Transverse colon (tissue), 4 donors: ENCODE results near the gene P4HA3. TPM values are rescaled to one million over a fixed set of nuclear protein-coding genes. Genes with fewer than 3 reads are reported as not detected.

Source experiments
- DNase-seq: peaks from one replicate; pipeline ENCODE4 v3.0.0-alpha.2; 2019
- H3K27ac ChIP-seq, 4 donors: fragments of 200-600 bp; sonication (generic); 2 replicates each; pipeline ENCODE4 v1.5.1; 2016 to 2018; ENCODE audit warnings: inconsistent platforms in 4 of 4
- H3K27me3 ChIP-seq: fragments of 200-600 bp; sonication (generic); 2 replicates; pipeline ENCODE4 v1.5.1; 2017; ENCODE audit warnings: inconsistent platforms
- H3K36me3 ChIP-seq, 4 donors: fragments of 200-600 bp; sonication (generic); 2 replicates each; pipeline ENCODE4 v1.5.1; 2017 to 2019; ENCODE audit warnings: inconsistent platforms in 4 of 4
- H3K4me1 ChIP-seq, 4 donors: fragments of 200-600 bp; sonication (generic); 2 replicates each; pipeline ENCODE4 v1.5.1; 2017 to 2020; ENCODE audit warnings: inconsistent platforms in 4 of 4
- H3K4me3 ChIP-seq, 4 donors: fragments of 200-600 bp; sonication (generic); 1 replicate in 1 of 4; 2 replicates in 3 of 4; pipeline versions ENCODE4 v1.5.1 to v1.6.1; 2017 to 2019; ENCODE audit warnings: inconsistent platforms in 4 of 4
- H3K9me3 ChIP-seq, 2 donors: fragments of 200-600 bp; sonication (generic); 2 replicates each; pipeline ENCODE4 v1.5.1; 2017 to 2019; ENCODE audit warnings: inconsistent platforms in 2 of 2
- EP300 ChIP-seq: sonication (generic); formaldehyde crosslinking; IDR thresholded peaks from one replicate; pipeline ENCODE4 v1.6.1; 2017; ENCODE audit warnings: antibody characterized with exemption, low read depth
- POLR2A ChIP-seq: fragments of 450-650 bp; IDR thresholded peaks from one replicate; pipeline ENCODE4 v1.6.1; 2016; ENCODE audit warnings: antibody characterized with exemption, mild to moderate bottlenecking, moderate library complexity
- POLR2AphosphoS5 ChIP-seq, 3 donors: sonication (generic); formaldehyde crosslinking; IDR thresholded peaks; one replicate each; pipeline ENCODE4 v1.6.1; 2016; ENCODE audit warnings: antibody characterized with exemption in 3 of 3
- WGBS, 2 donors: methylation state at CpG; one replicate each; pipeline ENCODE4 v1.1.5; 2018; ENCODE audit warnings: low coverage in 1 of 2; 5-methylcytosine and 5-hydroxymethylcytosine counted together
- in situ Hi-C, 4 donors: fragments of 200-750 bp; cut with MboI; loops; one replicate each; pipeline versions ENCODE4 v1.15.0 to v1.15.1; 2017; ENCODE audit warnings: low sequenced_read_pairs in 3 of 4, low pct_ligation_motif_present in 1 of 4, low pct_unique_long_range_greater_than_20kb in 1 of 4
- intact Hi-C: fragments of 100-400 bp; cut with DNase I; formaldehyde crosslinking; loops from one replicate; pipeline ENCODE4 v1.15.1; 2023; ENCODE audit warnings: low total_unique reads
- total RNA-seq, 4 donors: library from RNA; depleted of rRNA; stranded (reverse); fragments of >200 nt; gene quantifications; one replicate each; pipeline ENCODE4 v1.1.0, GENCODE V29; 2016
- TF ChIP-seq, protein P1 (sequence below), 5 experiments: fragments of 200-600 bp in 3 of 5; fragments of 450-650 bp in 2 of 5; sonication (generic) in 3 of 5; IDR thresholded peaks; 1 replicate in 2 of 5; 2 replicates in 3 of 5; pipeline ENCODE4 v1.5.1; 2016 to 2017; ENCODE audit warnings: antibody characterized with exemption in 5 of 5, inconsistent platforms in 3 of 5, mild to moderate bottlenecking in 2 of 5, moderate library complexity in 1 of 5

The P4HA3 gene
- total RNA-seq: under 1 TPM in 3 of 4 donors, not detected in 1; 0.27 to 0.64 (median 0.40) TPM

DNA sequence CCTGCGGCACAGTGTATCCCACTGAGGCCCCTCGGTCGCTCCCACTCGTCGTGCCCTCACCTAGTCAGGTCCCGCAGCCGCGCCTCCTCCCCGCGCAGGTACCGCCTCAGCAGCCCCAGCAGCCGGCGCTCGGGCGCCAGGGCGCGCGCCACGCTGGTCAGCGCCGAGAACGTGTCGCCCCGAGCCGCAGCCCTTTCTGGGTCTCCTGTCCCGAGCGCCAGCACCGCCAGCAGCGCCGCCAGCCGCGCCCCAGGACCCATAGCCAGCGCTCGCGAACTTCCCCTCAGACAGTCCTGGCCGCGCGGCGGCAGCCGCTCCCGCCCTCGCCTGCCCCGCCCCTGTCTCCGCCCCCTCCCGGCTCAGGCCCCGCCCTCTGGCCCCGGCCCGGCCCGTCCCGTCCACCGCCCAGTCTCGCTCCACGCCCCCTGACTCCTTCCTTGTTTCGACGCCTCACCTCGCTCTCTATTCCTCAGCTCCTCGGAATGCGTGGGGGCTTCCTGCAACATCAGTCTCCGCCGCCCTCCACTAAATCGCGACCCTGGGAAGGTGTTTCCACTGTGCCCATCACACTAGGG, at the start of gene P4HA3:
Gene P4HA3, minus strand, starts transcription at position 289 of the 575 bp plus-strand sequence. Its CDS starts 29 bp downstream, at position 260.
- Histone ChIP-seq H3K9me3 (peaks cover 3 to 6% of the 10 kb centered on the region in 2 donors), H3K4me1 (peaks cover 5 to 7% (median 6%) of the 10 kb centered on the region in 4 donors), H3K4me3 (peak within 1 kb of the TSS in 3 of 4 donors; percentile 35 to 56 (median 44)), H3K36me3 (no peaks in the 10 kb centered on the region), H3K27ac (peak within 1 kb of the TSS in 1 of 4 donors; percentile 9), H3K27me3 (no peaks in the 10 kb centered on the region)
- in situ Hi-C loops (no loop called here), intact Hi-C loops (loop anchor here (5.0 kb wide), 1 partner anchor 64 kb away; no protein-coding TSS in a partner anchor)
- WGBS, 2 donors: 19% methylated on average over 27 of the region's 62 CpGs; no CpG with 5 or more reads in 1 of the 2 donors
- peak; percentile 66 for DNase-seq
- TF ChIP-seq POLR2AphosphoS5 (IDR thresholded peaks at IDR 0.05): no peak
- TF ChIP-seq, protein P1, sequence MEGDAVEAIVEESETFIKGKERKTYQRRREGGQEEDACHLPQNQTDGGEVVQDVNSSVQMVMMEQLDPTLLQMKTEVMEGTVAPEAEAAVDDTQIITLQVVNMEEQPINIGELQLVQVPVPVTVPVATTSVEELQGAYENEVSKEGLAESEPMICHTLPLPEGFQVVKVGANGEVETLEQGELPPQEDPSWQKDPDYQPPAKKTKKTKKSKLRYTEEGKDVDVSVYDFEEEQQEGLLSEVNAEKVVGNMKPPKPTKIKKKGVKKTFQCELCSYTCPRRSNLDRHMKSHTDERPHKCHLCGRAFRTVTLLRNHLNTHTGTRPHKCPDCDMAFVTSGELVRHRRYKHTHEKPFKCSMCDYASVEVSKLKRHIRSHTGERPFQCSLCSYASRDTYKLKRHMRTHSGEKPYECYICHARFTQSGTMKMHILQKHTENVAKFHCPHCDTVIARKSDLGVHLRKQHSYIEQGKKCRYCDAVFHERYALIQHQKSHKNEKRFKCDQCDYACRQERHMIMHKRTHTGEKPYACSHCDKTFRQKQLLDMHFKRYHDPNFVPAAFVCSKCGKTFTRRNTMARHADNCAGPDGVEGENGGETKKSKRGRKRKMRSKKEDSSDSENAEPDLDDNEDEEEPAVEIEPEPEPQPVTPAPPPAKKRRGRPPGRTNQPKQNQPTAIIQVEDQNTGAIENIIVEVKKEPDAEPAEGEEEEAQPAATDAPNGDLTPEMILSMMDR (IDR thresholded peaks at IDR 0.05): peak in 1 of 5 experiments; percentile 10

DNA sequence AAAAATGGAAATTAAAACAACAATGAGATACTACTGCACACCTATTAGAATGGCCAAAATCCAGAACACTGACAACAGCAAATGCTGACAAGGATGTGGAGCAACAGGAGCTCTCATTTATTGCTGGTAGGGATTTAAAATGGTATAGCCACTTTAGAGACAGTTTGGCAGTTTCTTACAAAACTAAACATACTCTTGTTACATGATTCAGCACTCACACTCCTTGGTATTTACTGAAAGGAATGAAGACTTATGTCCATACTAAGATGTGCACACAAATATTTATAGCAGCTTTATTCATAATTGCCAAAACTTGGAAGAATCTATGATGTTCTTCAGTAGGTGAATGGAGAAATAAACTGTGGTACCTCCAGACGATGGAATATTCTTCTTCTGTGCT, 46.0 kb upstream of the P4HA3 start:
- in situ Hi-C loops: no loop called here
- no peak for TF ChIP-seq POLR2A
- TF ChIP-seq, protein P1 (IDR thresholded peaks at IDR 0.05): no peak
- TF ChIP-seq EP300: no peak
- no peak for TF ChIP-seq POLR2AphosphoS5 (IDR thresholded peaks at IDR 0.05)
- H3K27me3 ChIP-seq: no peaks in the 10 kb centered on the region
- intact Hi-C loops: no loop called here
- no peaks in the 10 kb centered on the region for H3K4me1 ChIP-seq
- 83 to 90% methylated on average over 1 of the region's 1 CpG for WGBS, 2 donors
- no peak for DNase-seq
- peaks cover 0 to 7% of the 10 kb centered on the region in 2 donors for H3K9me3 ChIP-seq
- H3K27ac ChIP-seq: no peak overlapping the region
- no peak overlapping the region for H3K4me3 ChIP-seq
- H3K36me3 ChIP-seq: peaks cover 0 to 27% (median 1%) of the 10 kb centered on the region in 4 donors

DNA sequence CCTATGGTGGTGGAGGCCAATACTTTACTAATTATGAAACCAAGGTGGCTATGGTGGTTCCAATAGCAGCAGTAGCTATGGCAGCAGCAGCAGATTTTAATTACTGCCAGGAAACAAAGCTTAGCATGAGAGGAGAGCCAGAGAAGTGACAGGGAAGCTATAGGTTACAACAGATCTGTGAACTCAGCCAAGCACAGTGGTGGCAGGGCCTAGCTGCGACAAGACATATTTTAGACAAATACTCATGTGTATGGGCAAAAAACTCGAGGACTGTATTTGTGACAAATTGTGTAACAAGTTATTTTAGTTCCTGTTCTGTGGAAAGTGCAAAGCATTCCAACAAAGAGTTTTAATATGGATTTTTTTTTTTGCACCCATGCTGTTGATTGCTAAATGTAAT, 44.2 kb upstream of the P4HA3 start:
- TF ChIP-seq, protein P1 (IDR thresholded peaks at IDR 0.05): no peak
- TF ChIP-seq POLR2A (no peak), POLR2AphosphoS5 (IDR thresholded peaks at IDR 0.05) (no peak), EP300 (no peak)
- no peaks in the 10 kb centered on the region for H3K27me3 ChIP-seq
- peaks cover 0 to 3% of the 10 kb centered on the region in 2 donors for H3K9me3 ChIP-seq
- H3K4me3 ChIP-seq: no peak overlapping the region
- 69 to 86% methylated on average over 2 of the region's 2 CpGs for WGBS, 2 donors
- no peaks in the 10 kb centered on the region for H3K4me1 ChIP-seq
- no peak for DNase-seq
- in situ Hi-C loops: no loop called here
- no peak overlapping the region for H3K27ac ChIP-seq
- intact Hi-C loops: no loop called here
- peaks cover 0 to 25% (median 1%) of the 10 kb centered on the region in 4 donors for H3K36me3 ChIP-seq

DNA sequence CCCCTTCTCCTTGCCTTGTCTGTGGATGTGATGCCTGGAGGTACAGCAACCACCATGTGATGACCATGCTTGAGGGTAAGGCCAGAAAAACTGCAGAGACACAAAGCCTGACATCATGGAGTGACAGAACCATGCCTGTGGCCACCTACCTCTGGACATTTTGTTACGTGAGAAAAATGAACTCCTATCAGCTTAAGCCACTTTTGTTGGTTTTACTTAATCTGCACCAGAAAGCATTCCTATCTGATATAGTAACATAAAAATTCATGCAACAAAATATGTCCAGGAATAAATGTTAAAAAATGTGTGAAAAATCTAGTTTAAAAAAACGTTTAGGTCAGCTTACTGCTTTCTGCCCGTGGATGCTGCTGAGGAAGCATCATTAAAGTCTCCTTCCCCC, 42.6 kb upstream of the P4HA3 start:
- intact Hi-C loops: no loop called here
- peaks cover 0 to 16% (median 1%) of the 10 kb centered on the region in 4 donors for H3K36me3 ChIP-seq
- WGBS, 2 donors: 63 to 69% methylated on average over 3 of the region's 3 CpGs
- no peaks in the 10 kb centered on the region for H3K4me1 ChIP-seq
- no peaks in the 10 kb centered on the region for H3K27me3 ChIP-seq
- no peak overlapping the region for H3K4me3 ChIP-seq
- no peaks in the 10 kb centered on the region for H3K9me3 ChIP-seq
- TF ChIP-seq EP300 (no peak), POLR2AphosphoS5 (IDR thresholded peaks at IDR 0.05) (no peak), POLR2A (no peak)
- TF ChIP-seq, protein P1 (IDR thresholded peaks at IDR 0.05): no peak
- in situ Hi-C loops: no loop called here
- no peak for DNase-seq
- no peak overlapping the region for H3K27ac ChIP-seq
